ENCODE measurements around the gene FAM168A.

- TF ChIP-seq CTCF (IDR thresholded peaks at IDR 0.05) (no peak), POLR2A (IDR thresholded peaks at IDR 0.05) (no peak)
Observed at GRCh38 chr11:73521621-73522020, 76.3 kb downstream of the FAM168A start.
